HepG2 (cell line): ENCODE results near the gene BORCS5. TPM values are rescaled to one million over a fixed set of nuclear protein-coding genes. Genes with fewer than 3 reads are reported as not detected.
A peak's percentile ranks its signal among the peaks of the same experiment; 100 is the strongest.

Source experiments
- CAMTA2 ChIP-seq: sonication (generic); formaldehyde crosslinking; IDR thresholded peaks from 2 replicates; pipeline ENCODE4 v1.4.0; 2020; ENCODE audit warnings: mild to moderate bottlenecking, missing genetic modification reagents, borderline replicate concordance
- EP300 ChIP-seq, 3 experiments: sonication (generic) in 1 of 3; formaldehyde crosslinking in 1 of 3; IDR thresholded peaks; 2 replicates each; pipeline versions ENCODE4 v1.5.1 to v1.6.1; 2011 to 2020; ENCODE audit warnings: low read depth in 2 of 3, low read length in 2 of 3, borderline replicate concordance in 1 of 3, improper control_type of control experiment in 1 of 3, mild to moderate bottlenecking in 1 of 3, missing genetic modification reagents in 1 of 3, moderate library complexity in 1 of 3
- KLF6 ChIP-seq: IDR thresholded peaks from 2 replicates; pipeline ENCODE4 v1.8.0; 2016; ENCODE audit warnings: missing biosample characterization, missing genetic modification reagents
- MIER2 ChIP-seq: IDR thresholded peaks from 2 replicates; pipeline ENCODE4 v1.6.1; 2016; ENCODE audit warnings: missing biosample characterization, missing genetic modification reagents
- MTF2 ChIP-seq: sonication (generic); formaldehyde crosslinking; IDR thresholded peaks from 2 replicates; pipeline ENCODE4 v1.5.0; 2020; ENCODE audit warnings: missing genetic modification reagents, borderline replicate concordance
- NFE2 ChIP-seq: sonication (generic); formaldehyde crosslinking; IDR thresholded peaks from 2 replicates; pipeline ENCODE4 v1.4.0; 2020; ENCODE audit warnings: missing genetic modification reagents
- PHF5A ChIP-seq: IDR thresholded peaks from one replicate; pipeline ENCODE4 v1.6.1; 2018; ENCODE audit warnings: low read depth, missing genetic modification reagents; ENCODE audit not compliant: unreplicated experiment
- SALL2 ChIP-seq: sonication (generic); formaldehyde crosslinking; IDR thresholded peaks from 2 replicates; pipeline ENCODE4 v1.8.1; 2023; ENCODE audit warnings: mild to moderate bottlenecking, missing genetic modification reagents, inconsistent platforms
- SKI ChIP-seq: fragments of 450-650 bp; IDR thresholded peaks from one replicate; pipeline ENCODE4 v1.6.1; 2018; ENCODE audit warnings: mild to moderate bottlenecking; ENCODE audit not compliant: partially characterized antibody
- TMF1 ChIP-seq: sonication (generic); formaldehyde crosslinking; IDR thresholded peaks from 2 replicates; pipeline ENCODE4 v1.8.1; 2022; ENCODE audit warnings: low read depth, missing genetic modification reagents
- XRCC5 ChIP-seq: fragments of 200-400 bp; formaldehyde crosslinking; optimal IDR thresholded peaks from 2 replicates; pipeline ENCODE3; 2017; ENCODE audit warnings: mild to moderate bottlenecking, low read length
- ZFP36L1 ChIP-seq: sonication (generic); formaldehyde crosslinking; IDR thresholded peaks from 2 replicates; pipeline ENCODE4 v1.8.0; 2022; ENCODE audit warnings: mild to moderate bottlenecking, missing genetic modification reagents, moderate library complexity
- ZNF224 ChIP-seq: sonication (generic); formaldehyde crosslinking; IDR thresholded peaks from 2 replicates; pipeline ENCODE4 v1.5.0; 2020; ENCODE audit warnings: mild to moderate bottlenecking, missing genetic modification reagents
- ZNF33B ChIP-seq: sonication (generic); formaldehyde crosslinking; IDR thresholded peaks from 2 replicates; pipeline ENCODE4 v1.5.1; 2020; ENCODE audit warnings: mild to moderate bottlenecking, missing genetic modification reagents
- ZNF383 ChIP-seq: sonication (generic); formaldehyde crosslinking; IDR thresholded peaks from 2 replicates; pipeline ENCODE4 v1.4.0; 2020; ENCODE audit warnings: missing genetic modification reagents, mild to moderate bottlenecking, borderline replicate concordance
- ZNF547 ChIP-seq: sonication (generic); formaldehyde crosslinking; IDR thresholded peaks from 2 replicates; pipeline ENCODE4 v1.5.1; 2020; ENCODE audit warnings: mild to moderate bottlenecking, missing genetic modification reagents
- ZNF709 ChIP-seq: sonication (generic); formaldehyde crosslinking; IDR thresholded peaks from 2 replicates; pipeline ENCODE4 v1.5.0; 2020; ENCODE audit warnings: mild to moderate bottlenecking, missing genetic modification reagents
- ZNF761 ChIP-seq: sonication (generic); formaldehyde crosslinking; conservative IDR thresholded peaks from 2 replicates; pipeline ENCODE4 v1.4.0; 2020; ENCODE audit warnings: mild to moderate bottlenecking, missing genetic modification reagents
- ZNF83 ChIP-seq: sonication (generic); formaldehyde crosslinking; IDR thresholded peaks from 2 replicates; pipeline ENCODE4 v1.4.0; 2020; ENCODE audit warnings: missing genetic modification reagents, mild to moderate bottlenecking, borderline replicate concordance
- polyA plus RNA-seq, 8 experiments: library from polyadenylated mRNA; depleted of rRNA in 3 of 8; stranded (reverse) in 7 of 8; unstranded in 1 of 8; fragments of >200 nt; fragmentation: Illumina TruSeq in 4 of 8; extraction: Trizol in 4 of 8; gene quantifications; 2 replicates each; pipeline versions ENCODE4 v1.2.1 to v1.2.3, GENCODE V29; 2011 to 2016; ENCODE audit warnings: low read depth in 4 of 8, missing spikeins in 1 of 8, mixed read lengths in 1 of 8; ENCODE audit not compliant: insufficient read depth in 1 of 8
- total RNA-seq, 5 experiments: library from RNA; depleted of rRNA; stranded (reverse); fragments of >200 nt; fragmentation: Illumina TruSeq; extraction: Trizol; gene quantifications; 2 replicates each; pipeline ENCODE4 v1.2.3, GENCODE V29; 2016; ENCODE audit warnings: low read depth in 1 of 5
- TF ChIP-seq, protein P1 (sequence below): sonication (generic); formaldehyde crosslinking; IDR thresholded peaks from 2 replicates; pipeline ENCODE4 v1.4.0; 2020; ENCODE audit warnings: mild to moderate bottlenecking, missing genetic modification reagents
- TF ChIP-seq, protein P2 (sequence below): IDR thresholded peaks from 2 replicates; pipeline ENCODE4 v1.6.1; 2016; ENCODE audit warnings: control low read depth
- TF ChIP-seq, protein P3 (sequence below): sonication (generic); formaldehyde crosslinking; IDR thresholded peaks from 2 replicates; pipeline ENCODE4 v1.4.0; 2020; ENCODE audit warnings: missing genetic modification reagents, borderline replicate concordance

Gene BORCS5
- total and polyA plus RNA-seq, 2 of the 13 experiments (the other 11 are each of a cell fraction or from before 2014, with no cell fraction given), result 3.9 to 4.7 TPM

GRCh38 chr12:12384571-12385340 is 27.9 kb downstream of the BORCS5 start (continued):
- TF ChIP-seq ZFP36L1 (CRISPR knock-in tag) (no peak; the same call in 1 of the 2 replicates), SALL2 (CRISPR knock-in tag) (no peak), MTF2 (CRISPR knock-in tag) (no peak), ZNF383 (CRISPR knock-in tag) (no peak), ZNF709 (CRISPR knock-in tag) (no peak), TMF1 (CRISPR knock-in tag) (no peak), ZNF33B (no peak), ZNF761 (CRISPR knock-in tag) (0 out of 2 replicates have a peak, but pooled peaks have one; percentile 26), NFE2 (CRISPR knock-in tag) (no peak), SKI (peak; percentile 30), ZNF224 (CRISPR knock-in tag) (no peak), XRCC5 (no peak), ZNF547 (CRISPR knock-in tag) (peak; percentile 65; the same call in 1 of the 2 replicates), ZNF83 (CRISPR knock-in tag) (no peak), MIER2 (CRISPR knock-in tag) (peak; percentile 46; the same call in 1 of the 2 replicates), PHF5A (no peak), CAMTA2 (CRISPR knock-in tag) (no peak), KLF6 (no peak), EP300 (IDR thresholded peaks at IDR 0.05; ENCODE audit: low read depth in 2 of 2, low read length in 2 of 2) (peak in 1 of 2 experiments; percentile 50; a peak in 2 of 4 replicates), EP300 (CRISPR knock-in tag; IDR thresholded peaks at IDR 0.05; ENCODE audit: borderline replicate concordance) (peak; percentile 29; the same call in 1 of the 2 replicates)
- TF ChIP-seq, protein P1, sequence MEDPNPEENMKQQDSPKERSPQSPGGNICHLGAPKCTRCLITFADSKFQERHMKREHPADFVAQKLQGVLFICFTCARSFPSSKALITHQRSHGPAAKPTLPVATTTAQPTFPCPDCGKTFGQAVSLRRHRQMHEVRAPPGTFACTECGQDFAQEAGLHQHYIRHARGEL, result no peak
- TF ChIP-seq, protein P2, sequence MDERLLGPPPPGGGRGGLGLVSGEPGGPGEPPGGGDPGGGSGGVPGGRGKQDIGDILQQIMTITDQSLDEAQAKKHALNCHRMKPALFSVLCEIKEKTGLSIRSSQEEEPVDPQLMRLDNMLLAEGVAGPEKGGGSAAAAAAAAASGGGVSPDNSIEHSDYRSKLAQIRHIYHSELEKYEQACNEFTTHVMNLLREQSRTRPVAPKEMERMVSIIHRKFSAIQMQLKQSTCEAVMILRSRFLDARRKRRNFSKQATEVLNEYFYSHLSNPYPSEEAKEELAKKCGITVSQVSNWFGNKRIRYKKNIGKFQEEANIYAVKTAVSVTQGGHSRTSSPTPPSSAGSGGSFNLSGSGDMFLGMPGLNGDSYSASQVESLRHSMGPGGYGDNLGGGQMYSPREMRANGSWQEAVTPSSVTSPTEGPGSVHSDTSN, result no peak
- TF ChIP-seq, protein P3, sequence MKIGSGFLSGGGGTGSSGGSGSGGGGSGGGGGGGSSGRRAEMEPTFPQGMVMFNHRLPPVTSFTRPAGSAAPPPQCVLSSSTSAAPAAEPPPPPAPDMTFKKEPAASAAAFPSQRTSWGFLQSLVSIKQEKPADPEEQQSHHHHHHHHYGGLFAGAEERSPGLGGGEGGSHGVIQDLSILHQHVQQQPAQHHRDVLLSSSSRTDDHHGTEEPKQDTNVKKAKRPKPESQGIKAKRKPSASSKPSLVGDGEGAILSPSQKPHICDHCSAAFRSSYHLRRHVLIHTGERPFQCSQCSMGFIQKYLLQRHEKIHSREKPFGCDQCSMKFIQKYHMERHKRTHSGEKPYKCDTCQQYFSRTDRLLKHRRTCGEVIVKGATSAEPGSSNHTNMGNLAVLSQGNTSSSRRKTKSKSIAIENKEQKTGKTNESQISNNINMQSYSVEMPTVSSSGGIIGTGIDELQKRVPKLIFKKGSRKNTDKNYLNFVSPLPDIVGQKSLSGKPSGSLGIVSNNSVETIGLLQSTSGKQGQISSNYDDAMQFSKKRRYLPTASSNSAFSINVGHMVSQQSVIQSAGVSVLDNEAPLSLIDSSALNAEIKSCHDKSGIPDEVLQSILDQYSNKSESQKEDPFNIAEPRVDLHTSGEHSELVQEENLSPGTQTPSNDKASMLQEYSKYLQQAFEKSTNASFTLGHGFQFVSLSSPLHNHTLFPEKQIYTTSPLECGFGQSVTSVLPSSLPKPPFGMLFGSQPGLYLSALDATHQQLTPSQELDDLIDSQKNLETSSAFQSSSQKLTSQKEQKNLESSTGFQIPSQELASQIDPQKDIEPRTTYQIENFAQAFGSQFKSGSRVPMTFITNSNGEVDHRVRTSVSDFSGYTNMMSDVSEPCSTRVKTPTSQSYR (CRISPR knock-in tag), result no peak
